Measurements from ENCODE around the gene CTSK. TPM values are rescaled to one million over a fixed set of nuclear protein-coding genes. Genes with fewer than 3 reads are reported as not detected.

CTSK gene
- total RNA-seq, 2 experiments from 2014 or later: 1.6 to 1.8 TPM

GRCh38 chr1:150791585-150791984 is 16.5 kb downstream of the CTSK start:
- no TSS peak for BruUV-seq (replicated peaks)
- Histone ChIP-seq H4K20me1 (ENCODE audit: insufficient read depth, low read length) (no peaks in the 10 kb centered on the region), H2AFZ (ENCODE audit: low read length) (no peak overlapping the region), H3K4me1 (ENCODE audit: insufficient read depth, low read length, poor library complexity, severe bottlenecking) (peaks cover 12% of the 10 kb centered on the region), H3K4me3 (ENCODE audit: low read depth, low read length, poor library complexity, severe bottlenecking) (no peak overlapping the region), H3K9me2 (ENCODE audit: insufficient read depth, low read length) (no peaks in the 10 kb centered on the region), H3K4me2 (ENCODE audit: low read length) (no peak overlapping the region), H3K27ac (ENCODE audit: low read depth, low read length, poor library complexity, severe bottlenecking) (no peak overlapping the region), H3K79me2 (ENCODE audit: insufficient read depth, low read depth, low read length) (no peaks in the 10 kb centered on the region), H3K36me3 (ENCODE audit: insufficient read depth, low read length) (no peaks in the 10 kb centered on the region), H3K9me3 (ENCODE audit: low read length) (no peaks in the 10 kb centered on the region)
- TF ChIP-seq, protein P1, sequence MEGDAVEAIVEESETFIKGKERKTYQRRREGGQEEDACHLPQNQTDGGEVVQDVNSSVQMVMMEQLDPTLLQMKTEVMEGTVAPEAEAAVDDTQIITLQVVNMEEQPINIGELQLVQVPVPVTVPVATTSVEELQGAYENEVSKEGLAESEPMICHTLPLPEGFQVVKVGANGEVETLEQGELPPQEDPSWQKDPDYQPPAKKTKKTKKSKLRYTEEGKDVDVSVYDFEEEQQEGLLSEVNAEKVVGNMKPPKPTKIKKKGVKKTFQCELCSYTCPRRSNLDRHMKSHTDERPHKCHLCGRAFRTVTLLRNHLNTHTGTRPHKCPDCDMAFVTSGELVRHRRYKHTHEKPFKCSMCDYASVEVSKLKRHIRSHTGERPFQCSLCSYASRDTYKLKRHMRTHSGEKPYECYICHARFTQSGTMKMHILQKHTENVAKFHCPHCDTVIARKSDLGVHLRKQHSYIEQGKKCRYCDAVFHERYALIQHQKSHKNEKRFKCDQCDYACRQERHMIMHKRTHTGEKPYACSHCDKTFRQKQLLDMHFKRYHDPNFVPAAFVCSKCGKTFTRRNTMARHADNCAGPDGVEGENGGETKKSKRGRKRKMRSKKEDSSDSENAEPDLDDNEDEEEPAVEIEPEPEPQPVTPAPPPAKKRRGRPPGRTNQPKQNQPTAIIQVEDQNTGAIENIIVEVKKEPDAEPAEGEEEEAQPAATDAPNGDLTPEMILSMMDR (conservative IDR thresholded peaks at IDR 0.05; ENCODE audit: low read length): no peak
- no peak for TF ChIP-seq EZH2phosphoT487 (IDR thresholded peaks at IDR 0.05; ENCODE audit: borderline replicate concordance, low read depth, low read length)
- no peak for DNase-seq (ENCODE audit: low spot score)
- ChIA-PET CTCF (ENCODE audit: unreplicated experiment) (no interaction called here), POLR2A (interaction anchor here (0.5 kb wide), 1 partner anchor 135 kb away, joined by 3 read pairs; the partner anchor contains the start of gene SETDB1)
- intact Hi-C loops (cut with micrococcal nuclease; ENCODE audit: unreplicated experiment): no loop called here

- BruUV-seq (replicated peaks): no TSS peak
- Histone ChIP-seq H3K9me3 (ENCODE audit: low read length) (no peaks in the 10 kb centered on the region), H3K4me1 (ENCODE audit: insufficient read depth, low read length, poor library complexity, severe bottlenecking) (peaks cover 12% of the 10 kb centered on the region), H3K4me3 (ENCODE audit: low read depth, low read length, poor library complexity, severe bottlenecking) (no peak overlapping the region), H3K79me2 (ENCODE audit: insufficient read depth, low read depth, low read length) (no peaks in the 10 kb centered on the region), H3K27ac (ENCODE audit: low read depth, low read length, poor library complexity, severe bottlenecking) (no peak overlapping the region), H3K36me3 (ENCODE audit: insufficient read depth, low read length) (no peaks in the 10 kb centered on the region), H2AFZ (ENCODE audit: low read length) (no peak overlapping the region), H3K9me2 (ENCODE audit: insufficient read depth, low read length) (no peaks in the 10 kb centered on the region), H3K4me2 (ENCODE audit: low read length) (no peak overlapping the region), H4K20me1 (ENCODE audit: insufficient read depth, low read length) (no peaks in the 10 kb centered on the region)
- TF ChIP-seq, protein P1 (conservative IDR thresholded peaks at IDR 0.05; ENCODE audit: low read length): no peak
- TF ChIP-seq EZH2phosphoT487 (IDR thresholded peaks at IDR 0.05; ENCODE audit: borderline replicate concordance, low read depth, low read length): no peak
- CTCF ChIA-PET (ENCODE audit: unreplicated experiment): no interaction called here
- DNase-seq (ENCODE audit: low spot score): no peak
- intact Hi-C loops (cut with micrococcal nuclease; ENCODE audit: unreplicated experiment): no loop called here
- POLR2A ChIA-PET: no interaction called here
These were observed 18.7 kb downstream of the CTSK start for GRCh38 chr1:150789396-150789795.

GRCh38 chr1:150788946-150789345 is 19.1 kb downstream of the CTSK start:
- ChIA-PET CTCF (ENCODE audit: unreplicated experiment) (no interaction called here), POLR2A (no interaction called here)
- no peak overlapping the region for H2AFZ ChIP-seq (ENCODE audit: low read length)
- peaks cover 12% of the 10 kb centered on the region for H3K4me1 ChIP-seq (ENCODE audit: insufficient read depth, low read length, poor library complexity, severe bottlenecking)
- H4K20me1 ChIP-seq (ENCODE audit: insufficient read depth, low read length): no peaks in the 10 kb centered on the region
- BruUV-seq (replicated peaks): no TSS peak
- intact Hi-C loops (cut with micrococcal nuclease; ENCODE audit: unreplicated experiment): no loop called here
- DNase-seq (ENCODE audit: low spot score): no peak
- TF ChIP-seq EZH2phosphoT487 (IDR thresholded peaks at IDR 0.05; ENCODE audit: borderline replicate concordance, low read depth, low read length): no peak
- TF ChIP-seq, protein P1 (conservative IDR thresholded peaks at IDR 0.05; ENCODE audit: low read length): no peak
- no peaks in the 10 kb centered on the region for H3K36me3 ChIP-seq (ENCODE audit: insufficient read depth, low read length)
- H3K4me3 ChIP-seq (ENCODE audit: low read depth, low read length, poor library complexity, severe bottlenecking): no peak overlapping the region
- no peaks in the 10 kb centered on the region for H3K9me2 ChIP-seq (ENCODE audit: insufficient read depth, low read length)
- H3K79me2 ChIP-seq (ENCODE audit: insufficient read depth, low read depth, low read length): no peaks in the 10 kb centered on the region
- no peak overlapping the region for H3K4me2 ChIP-seq (ENCODE audit: low read length)
- H3K9me3 ChIP-seq (ENCODE audit: low read length): no peaks in the 10 kb centered on the region
- no peak overlapping the region for H3K27ac ChIP-seq (ENCODE audit: low read depth, low read length, poor library complexity, severe bottlenecking)

Data from OCI-LY7 (cell line).